HG03139 (cell line): Measurements from ENCODE around the gene TTBK2.

Experiments used
- ATAC-seq: cut with Tn5 transposase; IDR thresholded peaks from one replicate; pipeline ENCODE4 v1.9.1; 2021; ENCODE audit not compliant: unreplicated experiment

Gene TTBK2

GRCh38 chr15:42729409-42729808 lies 191.2 kb downstream of the TTBK2 start:
- ATAC-seq, result no peak

GRCh38 chr15:42728972-42729371 lies 191.6 kb downstream of the TTBK2 start:
- no peak for ATAC-seq

- no peak for ATAC-seq
These were observed 192.0 kb downstream of the TTBK2 start for GRCh38 chr15:42728560-42728959.

GRCh38 chr15:42727750-42728381 lies 192.7 kb downstream of the TTBK2 start:
- no peak for ATAC-seq

- ATAC-seq, result no peak
These were observed 194.5 kb downstream of the TTBK2 start for GRCh38 chr15:42726114-42726513.

GRCh38 chr15:42725331-42725903 lies 195.2 kb downstream of the TTBK2 start:
- no peak for ATAC-seq

GRCh38 chr15:42724276-42724675 lies 196.3 kb downstream of the TTBK2 start:
- ATAC-seq, result no peak

- ATAC-seq, result no peak
These were observed 197.5 kb downstream of the TTBK2 start for GRCh38 chr15:42723068-42723467.

- ATAC-seq, result no peak
These were observed 198.7 kb downstream of the TTBK2 start for GRCh38 chr15:42721916-42722315.

- no peak for ATAC-seq
These were observed 199.6 kb downstream of the TTBK2 start for GRCh38 chr15:42721016-42721415.

- no peak for ATAC-seq
These were observed 200.5 kb downstream of the TTBK2 start for GRCh38 chr15:42720071-42720470.

GRCh38 chr15:42719043-42719442 lies 201.5 kb downstream of the TTBK2 start:
- no peak for ATAC-seq

GRCh38 chr15:42716626-42717025 lies 204.0 kb downstream of the TTBK2 start:
- ATAC-seq, result no peak

GRCh38 chr15:42716125-42716524 lies 204.5 kb downstream of the TTBK2 start:
- ATAC-seq, result no peak

GRCh38 chr15:42712584-42712983 lies 208.0 kb downstream of the TTBK2 start:
- no peak for ATAC-seq

- ATAC-seq, result no peak
These were observed 208.8 kb downstream of the TTBK2 start for GRCh38 chr15:42711746-42712145.

GRCh38 chr15:42710662-42711061 lies 209.9 kb downstream of the TTBK2 start:
- ATAC-seq, result no peak

- ATAC-seq, result no peak
These were observed 212.6 kb downstream of the TTBK2 start for GRCh38 chr15:42707873-42708544.

GRCh38 chr15:42707068-42707467 lies 213.5 kb downstream of the TTBK2 start:
- ATAC-seq, result no peak

GRCh38 chr15:42705336-42705735 lies 215.2 kb downstream of the TTBK2 start:
- ATAC-seq, result no peak

GRCh38 chr15:42704492-42704926 lies 216.1 kb downstream of the TTBK2 start:
- ATAC-seq, result no peak

- no peak for ATAC-seq
These were observed 224.0 kb downstream of the TTBK2 start for GRCh38 chr15:42696626-42697025.
